ENCODE measurements around the gene SGPP2. TPM values are rescaled to one million over a fixed set of nuclear protein-coding genes. Genes with fewer than 3 reads are reported as not detected.

The SGPP2 gene
- total and polyA plus RNA-seq, 2 donors from 2014 or later: 8.2 to 89.8 TPM

DNA sequence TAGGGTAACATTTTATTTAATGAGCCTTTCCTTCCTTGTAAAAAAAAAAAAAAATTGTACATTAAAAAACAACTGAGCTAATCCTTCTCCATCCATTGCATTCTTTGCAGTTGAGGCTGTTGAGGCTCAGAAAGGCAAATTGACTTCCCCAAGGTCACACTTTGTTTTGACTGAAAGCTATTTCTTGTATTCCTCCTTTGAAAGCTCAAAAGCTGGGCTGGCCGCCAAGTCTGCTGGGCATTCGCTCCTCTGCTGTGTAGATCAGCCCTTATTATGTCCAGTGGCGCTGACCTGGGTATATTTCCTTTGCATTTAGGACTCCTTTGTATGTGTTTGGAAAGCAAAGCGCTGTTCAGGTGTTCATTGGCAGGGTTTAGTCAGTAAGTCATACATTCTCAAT is 44.0 kb downstream of the SGPP2 start:
- TF ChIP-seq, protein P1, sequence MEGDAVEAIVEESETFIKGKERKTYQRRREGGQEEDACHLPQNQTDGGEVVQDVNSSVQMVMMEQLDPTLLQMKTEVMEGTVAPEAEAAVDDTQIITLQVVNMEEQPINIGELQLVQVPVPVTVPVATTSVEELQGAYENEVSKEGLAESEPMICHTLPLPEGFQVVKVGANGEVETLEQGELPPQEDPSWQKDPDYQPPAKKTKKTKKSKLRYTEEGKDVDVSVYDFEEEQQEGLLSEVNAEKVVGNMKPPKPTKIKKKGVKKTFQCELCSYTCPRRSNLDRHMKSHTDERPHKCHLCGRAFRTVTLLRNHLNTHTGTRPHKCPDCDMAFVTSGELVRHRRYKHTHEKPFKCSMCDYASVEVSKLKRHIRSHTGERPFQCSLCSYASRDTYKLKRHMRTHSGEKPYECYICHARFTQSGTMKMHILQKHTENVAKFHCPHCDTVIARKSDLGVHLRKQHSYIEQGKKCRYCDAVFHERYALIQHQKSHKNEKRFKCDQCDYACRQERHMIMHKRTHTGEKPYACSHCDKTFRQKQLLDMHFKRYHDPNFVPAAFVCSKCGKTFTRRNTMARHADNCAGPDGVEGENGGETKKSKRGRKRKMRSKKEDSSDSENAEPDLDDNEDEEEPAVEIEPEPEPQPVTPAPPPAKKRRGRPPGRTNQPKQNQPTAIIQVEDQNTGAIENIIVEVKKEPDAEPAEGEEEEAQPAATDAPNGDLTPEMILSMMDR (IDR thresholded peaks at IDR 0.05; ENCODE audit: borderline replicate concordance, extremely low read depth, insufficient read depth): no peak
- DNase-seq (peak in 2 of 5 donors; percentile 29 to 61), FAIRE-seq (no peak)
- H3K9ac ChIP-seq (ENCODE audit: low read length in 3 of 3): no peak overlapping the region
- no peaks in the 10 kb centered on the region for H3K9me3 ChIP-seq (ENCODE audit: control insufficient read depth in 2 of 3, insufficient read depth in 1 of 3, low read length in 3 of 3)
- H3K36me3 ChIP-seq (ENCODE audit: control insufficient read depth in 2 of 3, insufficient read depth in 3 of 3, low read length in 3 of 3): no peaks in the 10 kb centered on the region
- H3K4me1 ChIP-seq (ENCODE audit: control insufficient read depth in 2 of 3, insufficient read depth in 2 of 3, low read depth in 1 of 3, low read length in 3 of 3): peaks cover 0 to 6% (median 3%) of the 10 kb centered on the region in 3 donors
- peak overlapping the region; percentile 32 to 77 for H3K27ac ChIP-seq (ENCODE audit: low read depth in 2 of 2, low read length in 2 of 2)
- H3K4me3 ChIP-seq (ENCODE audit: low read length in 3 of 3): no peak overlapping the region
- no peaks in the 10 kb centered on the region for H3K27me3 ChIP-seq (ENCODE audit: control insufficient read depth, insufficient read depth, low read length)
- intact Hi-C loops (cut with DNase I): no loop called here

DNA sequence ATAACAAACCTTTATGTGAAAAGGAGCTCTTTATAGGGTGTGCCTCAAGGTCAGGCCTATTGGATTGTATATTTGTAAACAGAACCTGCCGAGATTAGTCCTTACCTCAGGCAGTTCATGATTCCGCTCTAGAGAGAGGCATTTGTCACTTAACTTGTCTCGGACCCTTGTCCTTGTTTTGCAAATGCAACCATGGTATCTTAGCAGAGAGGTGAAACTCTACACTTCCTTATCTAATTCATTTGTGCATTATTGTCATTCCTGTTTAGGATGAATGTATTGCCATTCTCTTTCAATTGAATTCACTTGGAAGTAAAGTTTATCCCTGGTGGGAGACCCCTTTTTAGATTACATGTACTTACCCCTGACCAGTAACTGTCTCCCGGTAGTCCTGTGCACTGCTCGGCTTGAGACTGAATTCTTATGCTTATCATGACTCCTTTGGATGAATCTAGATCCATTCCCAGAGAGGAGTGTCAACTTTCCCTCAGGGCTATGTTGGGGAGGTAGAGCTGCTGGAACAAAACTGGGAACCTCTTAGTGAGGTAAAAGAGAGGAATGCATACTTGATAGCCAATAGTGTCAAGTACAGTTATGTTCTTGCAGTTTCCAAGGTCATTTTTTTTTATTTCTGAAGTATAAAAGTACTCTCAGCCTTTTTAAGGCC is 46.6 kb downstream of the SGPP2 start:
- no peak overlapping the region for H3K4me3 ChIP-seq (ENCODE audit: low read length in 3 of 3)
- no peak overlapping the region for H3K27ac ChIP-seq (ENCODE audit: low read depth in 2 of 2, low read length in 2 of 2)
- no peak for DNase-seq
- H3K36me3 ChIP-seq (ENCODE audit: control insufficient read depth in 2 of 3, insufficient read depth in 3 of 3, low read length in 3 of 3): no peaks in the 10 kb centered on the region
- no peak overlapping the region for H3K9ac ChIP-seq (ENCODE audit: low read length in 3 of 3)
- intact Hi-C loops (cut with DNase I): no loop called here
- FAIRE-seq: no peak
- H3K4me1 ChIP-seq (ENCODE audit: control insufficient read depth in 2 of 3, insufficient read depth in 2 of 3, low read depth in 1 of 3, low read length in 3 of 3): peaks cover 0 to 6% (median 3%) of the 10 kb centered on the region in 3 donors
- no peaks in the 10 kb centered on the region for H3K27me3 ChIP-seq (ENCODE audit: control insufficient read depth, insufficient read depth, low read length)
- TF ChIP-seq, protein P1 (IDR thresholded peaks at IDR 0.05; ENCODE audit: borderline replicate concordance, extremely low read depth, insufficient read depth): no peak
- no peaks in the 10 kb centered on the region for H3K9me3 ChIP-seq (ENCODE audit: control insufficient read depth in 2 of 3, insufficient read depth in 1 of 3, low read length in 3 of 3)

DNA sequence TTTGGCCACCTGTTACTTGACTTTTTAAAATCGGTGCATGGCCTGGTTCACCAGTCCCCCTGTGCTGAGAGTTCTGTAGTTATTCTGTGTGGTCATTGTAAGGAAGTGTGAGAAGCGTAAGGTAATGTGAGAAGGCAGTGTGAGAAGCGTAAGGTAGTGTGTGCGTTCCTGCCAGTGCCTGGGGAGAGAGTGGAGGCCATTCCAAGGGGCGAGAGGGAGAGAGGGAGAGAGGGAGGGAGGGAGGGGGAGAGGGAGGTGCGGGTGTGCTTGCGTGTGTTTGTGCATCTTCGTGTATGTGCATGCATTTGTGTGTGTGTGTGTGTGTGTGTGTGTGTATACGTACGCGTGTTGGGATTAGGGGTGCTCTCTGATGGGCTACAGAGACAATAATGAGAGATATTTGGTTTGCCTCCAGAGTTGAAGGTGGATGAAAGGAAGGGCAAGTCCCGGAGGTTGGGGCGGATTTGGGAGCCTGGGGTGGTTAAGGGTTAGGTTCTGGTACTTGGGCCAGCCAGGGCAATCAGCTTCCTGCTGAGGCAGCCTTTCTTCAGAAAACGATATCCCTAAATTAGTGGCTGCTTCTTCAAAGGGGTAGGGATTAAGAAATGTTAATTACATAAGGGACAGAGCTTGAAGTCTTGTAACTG is 53.7 kb downstream of the SGPP2 start:
- H3K4me3 ChIP-seq (ENCODE audit: low read length in 3 of 3): no peak overlapping the region
- intact Hi-C loops (cut with DNase I): no loop called here
- H3K9ac ChIP-seq (ENCODE audit: low read length in 3 of 3): no peak overlapping the region
- H3K27me3 ChIP-seq (ENCODE audit: control insufficient read depth, insufficient read depth, low read length): no peaks in the 10 kb centered on the region
- peak in 3 of 5 donors; percentile 46 to 68 (median 66) for DNase-seq
- no peak for FAIRE-seq
- H3K4me1 ChIP-seq (ENCODE audit: control insufficient read depth in 2 of 3, insufficient read depth in 2 of 3, low read depth in 1 of 3, low read length in 3 of 3): no peaks in the 10 kb centered on the region
- TF ChIP-seq, protein P1 (IDR thresholded peaks at IDR 0.05; ENCODE audit: borderline replicate concordance, extremely low read depth, insufficient read depth): no peak
- no peak overlapping the region for H3K27ac ChIP-seq (ENCODE audit: low read depth in 2 of 2, low read length in 2 of 2)
- no peaks in the 10 kb centered on the region for H3K9me3 ChIP-seq (ENCODE audit: control insufficient read depth in 2 of 3, insufficient read depth in 1 of 3, low read length in 3 of 3)
- no peaks in the 10 kb centered on the region for H3K36me3 ChIP-seq (ENCODE audit: control insufficient read depth in 2 of 3, insufficient read depth in 3 of 3, low read length in 3 of 3)
